ENCODE data around the gene CEP68. TPM values are rescaled to one million over a fixed set of nuclear protein-coding genes. Genes with fewer than 3 reads are reported as not detected.
"Not testable (repeated sequence)": the region's sequence is repeated elsewhere in the genome, so short reads cannot be mapped to it uniquely, and the experiment has no call there.

CEP68 gene
- total RNA-seq, 1 experiment from 2014 or later, result 25.8 TPM

- H3K4me1 ChIP-seq (ENCODE audit: low read length), result peaks cover 83% of the 10 kb centered on the region
- H3K4me2 ChIP-seq (ENCODE audit: low read depth, low read length, poor library complexity, severe bottlenecking), result peak overlapping the region; percentile 95
- peak overlapping the region; percentile 46 for H3K4me3 ChIP-seq (ENCODE audit: low read length)
These were observed 29.3 kb upstream of the CEP68 start for GRCh38 chr2:65026704-65027464.

GRCh38 chr2:65027616-65028244, 28.5 kb upstream of the CEP68 start:
- H3K9ac ChIP-seq (ENCODE audit: low read length), result peak overlapping the region; percentile 69
- no peak overlapping the region for H2AFZ ChIP-seq (ENCODE audit: low read length)
- peaks cover 31% of the 10 kb centered on the region for H3K79me2 ChIP-seq (ENCODE audit: low read length)
- peaks cover 89% of the 10 kb centered on the region for H3K4me1 ChIP-seq (ENCODE audit: low read length)
- H4K20me1 ChIP-seq (ENCODE audit: insufficient read depth, low read depth, low read length), result no peaks in the 10 kb centered on the region
- H3K27me3 ChIP-seq (ENCODE audit: low read length), result no peaks in the 10 kb centered on the region
- DNase-seq, result peak; percentile 78
- no peaks in the 10 kb centered on the region for H3K9me3 ChIP-seq (ENCODE audit: low read length)
- H3K4me3 ChIP-seq (ENCODE audit: low read length), result peak overlapping the region; percentile 50
- H3K4me2 ChIP-seq (ENCODE audit: low read depth, low read length, poor library complexity, severe bottlenecking), result peak overlapping the region; percentile 95
- peak overlapping the region; percentile 98 for H3K27ac ChIP-seq (ENCODE audit: low read length)
- H3K36me3 ChIP-seq (ENCODE audit: insufficient read depth, low read length), result peaks cover 34% of the 10 kb centered on the region
- H3K9me2 ChIP-seq (replicated peaks; ENCODE audit: insufficient read depth, low read length), result no peaks in the 10 kb centered on the region

More at GRCh38 chr2:65026704-65027464, 29.3 kb upstream of the CEP68 start:
- H3K9me3 ChIP-seq (ENCODE audit: low read length), result no peaks in the 10 kb centered on the region
- H3K27me3 ChIP-seq (ENCODE audit: low read length), result no peaks in the 10 kb centered on the region
- H2AFZ ChIP-seq (ENCODE audit: low read length), result no peak overlapping the region
- peak overlapping the region; percentile 69 for H3K9ac ChIP-seq (ENCODE audit: low read length)
- H3K27ac ChIP-seq (ENCODE audit: low read length), result peak overlapping the region; percentile 98
- DNase-seq, result peak; percentile 93
- no peaks in the 10 kb centered on the region for H4K20me1 ChIP-seq (ENCODE audit: insufficient read depth, low read depth, low read length)
- peaks cover 24% of the 10 kb centered on the region for H3K79me2 ChIP-seq (ENCODE audit: low read length)
- peaks cover 35% of the 10 kb centered on the region for H3K36me3 ChIP-seq (ENCODE audit: insufficient read depth, low read length)
- no peaks in the 10 kb centered on the region for H3K9me2 ChIP-seq (replicated peaks; ENCODE audit: insufficient read depth, low read length)

- Histone ChIP-seq H3K4me3 (ENCODE audit: low read length) (peak overlapping the region; percentile 70), H3K4me2 (ENCODE audit: low read depth, low read length, poor library complexity, severe bottlenecking) (peak overlapping the region; percentile 95)
These were observed 25.5 kb upstream of the CEP68 start for GRCh38 chr2:65030476-65031332.

GRCh38 chr2:65031341-65032018, 24.7 kb upstream of the CEP68 start:
- peak; percentile 87 for DNase-seq
- Histone ChIP-seq H3K79me2 (ENCODE audit: low read length) (peaks cover 39% of the 10 kb centered on the region), H2AFZ (ENCODE audit: low read length) (no peak overlapping the region), H3K27ac (ENCODE audit: low read length) (peak overlapping the region; percentile 98), H3K4me1 (ENCODE audit: low read length) (peaks cover 73% of the 10 kb centered on the region), H3K9me2 (replicated peaks; ENCODE audit: insufficient read depth, low read length) (no peaks in the 10 kb centered on the region), H3K36me3 (ENCODE audit: insufficient read depth, low read length) (peaks cover 22% of the 10 kb centered on the region), H3K9ac (ENCODE audit: low read length) (peak overlapping the region; percentile 86), H3K27me3 (ENCODE audit: low read length) (no peaks in the 10 kb centered on the region), H3K4me2 (ENCODE audit: low read depth, low read length, poor library complexity, severe bottlenecking) (peak overlapping the region; percentile 95), H3K4me3 (ENCODE audit: low read length) (peak overlapping the region; percentile 70), H4K20me1 (ENCODE audit: insufficient read depth, low read depth, low read length) (no peaks in the 10 kb centered on the region), H3K9me3 (ENCODE audit: low read length) (no peaks in the 10 kb centered on the region)

More at GRCh38 chr2:65030476-65031332, 25.5 kb upstream of the CEP68 start:
- Histone ChIP-seq H3K9me3 (ENCODE audit: low read length) (no peaks in the 10 kb centered on the region), H4K20me1 (ENCODE audit: insufficient read depth, low read depth, low read length) (no peaks in the 10 kb centered on the region), H3K9ac (ENCODE audit: low read length) (peak overlapping the region; percentile 86), H3K79me2 (ENCODE audit: low read length) (peaks cover 39% of the 10 kb centered on the region), H3K27me3 (ENCODE audit: low read length) (no peaks in the 10 kb centered on the region), H3K27ac (ENCODE audit: low read length) (peak overlapping the region; percentile 98), H3K9me2 (replicated peaks; ENCODE audit: insufficient read depth, low read length) (no peaks in the 10 kb centered on the region), H3K4me1 (ENCODE audit: low read length) (peaks cover 81% of the 10 kb centered on the region), H3K36me3 (ENCODE audit: insufficient read depth, low read length) (peaks cover 22% of the 10 kb centered on the region), H2AFZ (ENCODE audit: low read length) (no peak overlapping the region)
- peak; percentile 95 for DNase-seq

GRCh38 chr2:65032019-65032975, 23.9 kb upstream of the CEP68 start:
- H3K4me3 ChIP-seq (ENCODE audit: low read length), result peak overlapping the region; percentile 70
- peaks cover 69% of the 10 kb centered on the region for H3K4me1 ChIP-seq (ENCODE audit: low read length)
- no peak for DNase-seq
- no peaks in the 10 kb centered on the region for H3K9me3 ChIP-seq (ENCODE audit: low read length)
- H3K9ac ChIP-seq (ENCODE audit: low read length), result peak overlapping the region; percentile 86
- H3K27me3 ChIP-seq (ENCODE audit: low read length), result no peaks in the 10 kb centered on the region
- H3K9me2 ChIP-seq (replicated peaks; ENCODE audit: insufficient read depth, low read length), result no peaks in the 10 kb centered on the region
- no peak overlapping the region for H2AFZ ChIP-seq (ENCODE audit: low read length)
- H4K20me1 ChIP-seq (ENCODE audit: insufficient read depth, low read depth, low read length), result no peaks in the 10 kb centered on the region; the same call in 1 of the 2 replicates
- peaks cover 39% of the 10 kb centered on the region for H3K79me2 ChIP-seq (ENCODE audit: low read length)
- peak overlapping the region; percentile 95 for H3K4me2 ChIP-seq (ENCODE audit: low read depth, low read length, poor library complexity, severe bottlenecking)
- peaks cover 29% of the 10 kb centered on the region for H3K36me3 ChIP-seq (ENCODE audit: insufficient read depth, low read length)
- H3K27ac ChIP-seq (ENCODE audit: low read length), result peak overlapping the region; percentile 98

- no peak overlapping the region for H2AFZ ChIP-seq (ENCODE audit: low read length)
- H3K9ac ChIP-seq (ENCODE audit: low read length), result 0 out of 2 replicates have a peak overlapping the region, but pooled peaks have one; percentile 20
- peaks cover 38% of the 10 kb centered on the region for H3K36me3 ChIP-seq (ENCODE audit: insufficient read depth, low read length)
- H3K4me3 ChIP-seq (ENCODE audit: low read length), result no peak overlapping the region
- peak overlapping the region; percentile 98 for H3K27ac ChIP-seq (ENCODE audit: low read length)
- peak; percentile 86 for DNase-seq
- no peaks in the 10 kb centered on the region for H3K9me3 ChIP-seq (ENCODE audit: low read length)
- no peaks in the 10 kb centered on the region for H3K27me3 ChIP-seq (ENCODE audit: low read length)
- no peaks in the 10 kb centered on the region for H3K9me2 ChIP-seq (replicated peaks; ENCODE audit: insufficient read depth, low read length)
- H3K4me2 ChIP-seq (ENCODE audit: low read depth, low read length, poor library complexity, severe bottlenecking), result peak overlapping the region; percentile 1
- peaks cover 60% of the 10 kb centered on the region for H3K4me1 ChIP-seq (ENCODE audit: low read length)
- peaks cover 36% of the 10 kb centered on the region for H3K79me2 ChIP-seq (ENCODE audit: low read length)
- no peaks in the 10 kb centered on the region; the same call in 1 of the 2 replicates for H4K20me1 ChIP-seq (ENCODE audit: insufficient read depth, low read depth, low read length)
These were observed 23.0 kb upstream of the CEP68 start for GRCh38 chr2:65033178-65033577.

GRCh38 chr2:65033667-65034066, 22.5 kb upstream of the CEP68 start:
- H2AFZ ChIP-seq (ENCODE audit: low read length); H3K27me3 ChIP-seq (ENCODE audit: low read length); H3K9me3 ChIP-seq (ENCODE audit: low read length); H3K4me3 ChIP-seq (ENCODE audit: low read length); H3K9me2 ChIP-seq (replicated peaks; ENCODE audit: insufficient read depth, low read length); H4K20me1 ChIP-seq (ENCODE audit: insufficient read depth, low read depth, low read length); DNase-seq: not testable (repeated sequence)
- Histone ChIP-seq H3K4me1 (ENCODE audit: low read length) (peaks cover 56% of the 10 kb centered on the region), H3K9ac (ENCODE audit: low read length) (0 out of 2 replicates have a peak overlapping the region, but pooled peaks have one; percentile 20), H3K79me2 (ENCODE audit: low read length) (peaks cover 34% of the 10 kb centered on the region), H3K27ac (ENCODE audit: low read length) (peak overlapping the region; percentile 98), H3K4me2 (ENCODE audit: low read depth, low read length, poor library complexity, severe bottlenecking) (peak overlapping the region; percentile 1), H3K36me3 (ENCODE audit: insufficient read depth, low read length) (peaks cover 40% of the 10 kb centered on the region)
